ENCODE data around the gene ABRACL.

ABRACL gene

DNA sequence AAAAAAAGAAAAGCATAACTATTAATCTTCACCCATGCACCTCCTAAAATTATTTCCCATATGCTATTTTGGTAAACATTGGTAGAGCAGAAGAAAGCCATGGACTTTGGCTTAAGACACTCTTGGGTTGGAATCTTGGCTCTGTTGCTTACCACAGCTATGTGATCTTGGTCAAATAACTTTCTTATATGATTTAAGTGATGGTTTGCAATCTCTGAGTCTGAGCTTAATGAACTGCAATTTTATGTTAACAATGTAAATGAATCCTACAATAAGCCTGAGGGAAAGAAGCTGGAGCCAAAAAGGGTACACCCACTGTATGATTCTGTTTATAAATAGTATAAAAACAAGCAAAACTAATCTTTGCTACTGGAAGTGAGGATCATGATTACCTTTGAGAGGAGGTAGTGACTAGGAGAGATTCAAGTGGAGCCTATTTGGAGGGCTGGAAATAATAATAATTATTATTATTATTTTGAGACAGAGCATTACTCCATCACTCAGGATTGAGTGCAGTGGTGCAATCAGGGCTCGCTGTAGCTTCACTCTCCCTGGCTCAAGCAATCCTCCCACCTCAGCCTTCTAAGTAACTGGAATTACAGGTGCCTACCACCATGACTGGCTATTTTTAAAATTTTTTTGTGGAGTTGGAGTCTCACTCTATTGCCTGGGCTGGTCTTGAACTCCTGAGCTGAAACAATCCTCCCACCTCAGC lies 34.5 kb downstream of the ABRACL start:
- POLR2A ChIA-PET = no interaction called here
- TF ChIP-seq FOXA1 (IDR thresholded peaks at IDR 0.05) (no peak), CTBP1 (IDR thresholded peaks at IDR 0.05; ENCODE audit: borderline replicate concordance) (no peak)
- no peak for DNase-seq (ENCODE audit: extremely low spot score)
- CTCF ChIA-PET = interaction anchor here (0.6 kb wide), 1 partner anchor 131 kb away, joined by 3 read pairs; no protein-coding TSS in a partner anchor

DNA sequence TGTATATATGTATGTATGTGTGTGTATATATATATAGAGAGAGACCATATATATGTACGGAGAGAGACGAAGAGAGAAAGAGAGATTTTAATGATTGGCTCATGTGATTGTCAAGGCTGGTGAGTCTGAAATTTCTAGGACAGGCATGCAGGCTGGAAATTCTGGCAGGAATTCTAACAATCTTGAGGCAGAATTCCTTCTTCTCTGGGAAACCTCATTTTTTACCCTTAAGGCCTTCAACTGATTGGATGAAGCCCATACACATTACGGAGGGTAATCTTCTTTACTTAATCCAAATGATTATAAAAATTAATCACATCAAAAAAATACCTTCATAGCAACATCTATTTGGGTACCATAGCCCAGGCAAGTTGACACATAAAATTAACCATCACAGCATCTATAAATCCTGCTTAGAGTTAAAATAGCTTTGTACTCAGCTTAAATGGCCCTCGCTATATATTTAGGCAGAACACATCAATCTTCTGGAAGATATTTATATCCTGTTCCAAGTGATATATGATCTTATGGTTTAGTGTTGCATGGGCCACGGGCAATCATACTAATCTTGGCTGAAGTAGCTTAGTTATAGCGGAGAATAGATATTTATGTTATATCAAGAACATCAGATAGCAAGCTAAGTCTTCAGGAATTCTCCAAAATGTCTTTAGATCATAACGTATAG lies 36.6 kb downstream of the ABRACL start:
- CTCF ChIA-PET = interaction anchor here (0.5 kb wide), 1 partner anchor 105 kb away, joined by 5 read pairs; no protein-coding TSS in a partner anchor
- POLR2A ChIA-PET = no interaction called here
- DNase-seq (ENCODE audit: extremely low spot score) = no peak
- TF ChIP-seq CTBP1 (IDR thresholded peaks at IDR 0.05; ENCODE audit: borderline replicate concordance) (0 out of 2 replicates have a peak, but pooled peaks have one; percentile 7), BHLHE40 (IDR thresholded peaks at IDR 0.05; ENCODE audit: borderline replicate concordance) (no peak), SP1 (IDR thresholded peaks at IDR 0.05) (no peak), SUZ12 (IDR thresholded peaks at IDR 0.05) (no peak), TARDBP (IDR thresholded peaks at IDR 0.05) (no peak)
- TF ChIP-seq, protein P1, sequence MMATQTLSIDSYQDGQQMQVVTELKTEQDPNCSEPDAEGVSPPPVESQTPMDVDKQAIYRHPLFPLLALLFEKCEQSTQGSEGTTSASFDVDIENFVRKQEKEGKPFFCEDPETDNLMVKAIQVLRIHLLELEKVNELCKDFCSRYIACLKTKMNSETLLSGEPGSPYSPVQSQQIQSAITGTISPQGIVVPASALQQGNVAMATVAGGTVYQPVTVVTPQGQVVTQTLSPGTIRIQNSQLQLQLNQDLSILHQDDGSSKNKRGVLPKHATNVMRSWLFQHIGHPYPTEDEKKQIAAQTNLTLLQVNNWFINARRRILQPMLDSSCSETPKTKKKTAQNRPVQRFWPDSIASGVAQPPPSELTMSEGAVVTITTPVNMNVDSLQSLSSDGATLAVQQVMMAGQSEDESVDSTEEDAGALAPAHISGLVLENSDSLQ (IDR thresholded peaks at IDR 0.05) = peak; percentile 77

DNA sequence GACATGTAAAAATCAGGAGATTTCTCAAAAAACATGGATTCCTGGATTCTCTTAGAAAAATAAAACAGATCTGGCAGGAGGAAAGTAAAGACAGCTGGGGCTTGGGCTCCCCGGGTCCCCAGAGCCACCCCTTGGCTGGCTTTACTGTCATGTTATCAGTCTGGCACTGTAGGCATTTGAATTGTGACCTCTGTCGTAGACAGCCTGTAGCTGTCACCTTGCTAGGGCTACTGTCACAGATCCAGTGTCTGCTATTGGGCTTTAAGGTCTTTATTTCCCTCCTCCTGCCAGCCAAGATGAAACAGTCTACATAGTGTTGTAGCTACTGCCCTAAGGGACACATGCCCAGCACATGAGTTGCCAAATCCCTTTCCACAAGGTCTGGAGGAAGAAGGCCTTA lies 37.5 kb downstream of the ABRACL start:
- no peak for DNase-seq (ENCODE audit: extremely low spot score)
- POLR2A ChIA-PET = no interaction called here
- TF ChIP-seq FOXA1 (IDR thresholded peaks at IDR 0.05) = no peak
- no peak for TF ChIP-seq FOXK2 (IDR thresholded peaks at IDR 0.05)
- no peak for TF ChIP-seq TARDBP (IDR thresholded peaks at IDR 0.05)
- TF ChIP-seq ARNT (IDR thresholded peaks at IDR 0.05) = no peak
- TF ChIP-seq SP1 (IDR thresholded peaks at IDR 0.05) = no peak
- TF ChIP-seq LEF1 (IDR thresholded peaks at IDR 0.05; ENCODE audit: borderline replicate concordance) = no peak
- no peak for TF ChIP-seq BHLHE40 (IDR thresholded peaks at IDR 0.05; ENCODE audit: borderline replicate concordance)
- TF ChIP-seq ELF4 (IDR thresholded peaks at IDR 0.05) = no peak
- no peak for TF ChIP-seq HDGF (IDR thresholded peaks at IDR 0.05; ENCODE audit: borderline replicate concordance)
- no peak for TF ChIP-seq L3MBTL2 (conservative IDR thresholded peaks at IDR 0.05)
- TF ChIP-seq NFRKB (IDR thresholded peaks at IDR 0.05) = no peak
- no peak for TF ChIP-seq FOXM1 (IDR thresholded peaks at IDR 0.05; ENCODE audit: borderline replicate concordance)
- no peak for TF ChIP-seq CTBP1 (IDR thresholded peaks at IDR 0.05; ENCODE audit: borderline replicate concordance)
- no peak for TF ChIP-seq SUZ12 (IDR thresholded peaks at IDR 0.05)
- TF ChIP-seq ZNF384 (IDR thresholded peaks at IDR 0.05) = no peak
- TF ChIP-seq, protein P1 (IDR thresholded peaks at IDR 0.05) = no peak
- CTCF ChIA-PET = no interaction called here

DNA sequence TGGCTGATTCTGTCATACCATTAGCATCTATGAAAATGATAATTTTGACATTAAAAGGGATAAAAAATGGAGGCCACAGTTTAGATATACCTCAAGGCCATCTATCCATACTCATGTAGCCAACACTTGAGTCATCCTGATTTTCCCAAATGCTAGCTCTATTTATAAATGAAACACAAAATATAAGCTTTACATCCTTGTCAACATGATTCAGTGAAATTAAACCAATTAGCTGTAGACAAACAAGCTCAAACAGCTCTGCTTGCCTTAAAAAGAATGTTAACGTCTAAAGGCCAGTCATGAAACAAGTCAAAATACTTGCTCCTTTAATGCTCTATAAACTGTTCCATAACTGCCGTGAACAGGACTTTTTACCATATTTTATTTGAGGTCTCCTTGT lies 40.3 kb downstream of the ABRACL start:
- CTCF ChIA-PET = no interaction called here
- POLR2A ChIA-PET = no interaction called here
- no peak for DNase-seq (ENCODE audit: extremely low spot score)
- TF ChIP-seq SP1 (IDR thresholded peaks at IDR 0.05) (no peak), FOXM1 (IDR thresholded peaks at IDR 0.05; ENCODE audit: borderline replicate concordance) (no peak), NFRKB (IDR thresholded peaks at IDR 0.05) (no peak), FOXA1 (IDR thresholded peaks at IDR 0.05) (no peak), ELF4 (IDR thresholded peaks at IDR 0.05) (no peak)
- TF ChIP-seq, protein P1 (IDR thresholded peaks at IDR 0.05) = no peak

DNA sequence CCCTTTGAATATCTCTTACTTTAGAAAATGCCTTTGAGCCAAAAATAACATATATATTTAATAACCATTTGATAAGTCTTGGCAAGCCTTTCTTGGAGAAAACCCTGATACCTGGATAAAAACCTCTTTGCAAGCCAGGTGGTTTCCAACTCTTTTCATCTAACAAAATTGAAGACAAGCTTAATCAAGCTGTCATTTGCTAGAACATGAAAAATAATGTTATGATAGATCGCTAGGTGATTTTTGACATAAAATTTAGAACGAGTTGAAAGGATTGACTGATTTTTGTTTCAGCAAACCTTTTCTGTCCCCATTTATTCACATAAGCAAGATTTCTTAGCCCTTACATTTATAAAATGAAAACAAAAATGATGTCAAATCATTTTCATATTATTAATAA lies 44.6 kb downstream of the ABRACL start:
- ChIA-PET POLR2A (no interaction called here), CTCF (no interaction called here)
- TF ChIP-seq FOXA1 (IDR thresholded peaks at IDR 0.05) (no peak), NFRKB (IDR thresholded peaks at IDR 0.05) (no peak), CTBP1 (IDR thresholded peaks at IDR 0.05; ENCODE audit: borderline replicate concordance) (no peak), HDGF (IDR thresholded peaks at IDR 0.05; ENCODE audit: borderline replicate concordance) (no peak), ARNT (IDR thresholded peaks at IDR 0.05) (no peak), ZNF384 (IDR thresholded peaks at IDR 0.05) (no peak), SP1 (IDR thresholded peaks at IDR 0.05) (no peak), LEF1 (IDR thresholded peaks at IDR 0.05; ENCODE audit: borderline replicate concordance) (no peak), BHLHE40 (IDR thresholded peaks at IDR 0.05; ENCODE audit: borderline replicate concordance) (no peak), FOXM1 (IDR thresholded peaks at IDR 0.05; ENCODE audit: borderline replicate concordance) (no peak), FOXK2 (IDR thresholded peaks at IDR 0.05) (no peak), TARDBP (IDR thresholded peaks at IDR 0.05) (no peak), L3MBTL2 (conservative IDR thresholded peaks at IDR 0.05) (no peak), ELF4 (IDR thresholded peaks at IDR 0.05) (no peak)
- TF ChIP-seq, protein P1 (IDR thresholded peaks at IDR 0.05) = no peak
- DNase-seq (ENCODE audit: extremely low spot score) = no peak

DNA sequence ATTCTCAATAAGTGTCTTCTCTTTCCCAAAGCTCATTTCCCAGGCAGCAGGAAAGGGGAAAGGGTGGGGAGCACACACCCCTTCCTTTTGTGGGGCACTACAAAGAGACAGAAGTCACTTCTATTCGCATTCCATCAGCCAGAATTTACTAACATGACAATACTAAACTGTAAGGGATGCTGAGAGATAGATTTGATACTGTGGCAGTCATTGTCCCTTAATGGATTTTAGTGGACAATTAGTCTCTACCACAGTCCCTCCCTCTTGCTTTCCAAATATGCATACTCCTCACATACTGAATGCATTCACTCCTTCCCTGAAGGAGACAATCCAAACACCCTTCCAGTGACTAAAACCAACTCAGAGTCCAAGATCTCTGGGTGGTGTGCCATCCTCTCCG lies 50.5 kb downstream of the ABRACL start:
- DNase-seq (ENCODE audit: extremely low spot score) = no peak

More for the DNA sequence above, 50.5 kb downstream of the ABRACL start:
- TF ChIP-seq, protein P1 (IDR thresholded peaks at IDR 0.05) = no peak
- no peak for TF ChIP-seq BHLHE40 (IDR thresholded peaks at IDR 0.05; ENCODE audit: borderline replicate concordance)
- no peak for TF ChIP-seq ZNF384 (IDR thresholded peaks at IDR 0.05)
- TF ChIP-seq NFRKB (IDR thresholded peaks at IDR 0.05) = no peak
- TF ChIP-seq FOXM1 (IDR thresholded peaks at IDR 0.05; ENCODE audit: borderline replicate concordance) = no peak
- TF ChIP-seq SP1 (IDR thresholded peaks at IDR 0.05) = no peak
- TF ChIP-seq FOXK2 (IDR thresholded peaks at IDR 0.05) = no peak
- no peak for TF ChIP-seq ARNT (IDR thresholded peaks at IDR 0.05)
- TF ChIP-seq CTBP1 (IDR thresholded peaks at IDR 0.05; ENCODE audit: borderline replicate concordance) = no peak
- CTCF ChIA-PET = no interaction called here
- POLR2A ChIA-PET = interaction anchor here (0.8 kb wide), 1 partner anchor 11 kb away, joined by 3 read pairs; no protein-coding TSS in a partner anchor

All from HEK293T (cell line).